GM18858 (cell line): ENCODE results near the gene ME1.
A peak's percentile ranks its signal among the peaks of the same experiment; 100 is the strongest.
"Not testable (repeated sequence)": the region's sequence is repeated elsewhere in the genome, so short reads cannot be mapped to it uniquely, and the experiment has no call there.

Experiments used
- ATAC-seq: cut with Tn5 transposase; IDR thresholded peaks from one replicate; pipeline ENCODE4 v1.9.1; 2021; ENCODE audit not compliant: unreplicated experiment

The ME1 gene

GRCh38 chr6:83260577-83260976 lies 170.3 kb downstream of the ME1 start:
- no peak for ATAC-seq

DNA sequence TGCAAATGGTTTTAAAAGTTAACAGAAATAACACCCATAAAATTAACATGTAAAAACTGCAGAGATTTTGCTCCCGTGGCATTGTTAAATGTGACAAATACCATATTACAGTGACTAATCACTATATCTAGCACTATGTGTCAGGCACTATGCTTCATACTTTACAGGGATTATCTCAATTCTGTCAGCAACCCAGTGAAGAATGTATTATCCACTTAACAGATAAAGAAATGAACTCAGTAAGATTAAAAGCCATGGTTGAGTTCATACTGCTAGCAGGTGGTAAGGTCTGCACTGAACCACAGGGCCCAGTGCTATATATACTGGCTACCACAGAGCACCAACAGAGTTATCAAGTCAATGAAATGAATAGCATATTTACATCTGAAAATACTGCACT lies 172.3 kb downstream of the ME1 start:
- ATAC-seq = no peak

DNA sequence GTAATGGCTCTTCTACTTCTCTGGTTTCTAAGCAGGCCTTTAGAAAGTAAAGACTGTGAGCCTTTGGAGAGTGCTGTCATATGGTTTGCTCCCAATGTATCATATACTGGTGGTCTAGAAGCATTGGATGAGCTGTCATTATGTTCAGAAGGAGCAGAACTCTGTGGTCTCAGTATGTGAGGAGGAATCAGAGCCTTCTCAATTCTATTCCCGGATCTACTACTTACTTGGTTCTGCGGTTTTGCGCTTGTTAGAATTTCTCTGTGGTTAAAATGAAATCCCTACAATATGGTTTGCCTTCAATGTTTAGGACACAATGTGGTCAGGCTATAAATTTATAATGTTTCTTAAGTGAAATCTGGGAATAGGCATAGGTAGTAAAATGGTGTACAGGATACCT lies 173.1 kb downstream of the ME1 start:
- ATAC-seq = no peak

DNA sequence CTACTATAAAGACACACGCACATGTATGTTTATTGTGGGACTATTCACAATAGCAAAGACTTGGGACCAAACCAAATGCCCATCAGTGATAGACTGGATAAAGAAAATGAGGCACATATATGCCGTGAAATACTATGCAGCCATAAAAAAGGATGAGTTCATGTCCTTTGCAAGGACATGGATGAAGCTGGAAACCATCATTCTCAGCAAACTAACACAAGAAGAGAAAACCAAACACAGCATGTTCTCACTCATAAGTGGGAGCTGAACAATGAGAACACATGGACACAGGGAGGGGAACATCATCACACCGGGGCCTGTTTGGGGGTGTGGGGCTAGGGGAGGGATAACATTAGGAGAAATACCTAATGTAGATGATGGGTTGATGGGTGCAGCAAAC lies 174.1 kb downstream of the ME1 start:
- not testable (repeated sequence) for ATAC-seq

DNA sequence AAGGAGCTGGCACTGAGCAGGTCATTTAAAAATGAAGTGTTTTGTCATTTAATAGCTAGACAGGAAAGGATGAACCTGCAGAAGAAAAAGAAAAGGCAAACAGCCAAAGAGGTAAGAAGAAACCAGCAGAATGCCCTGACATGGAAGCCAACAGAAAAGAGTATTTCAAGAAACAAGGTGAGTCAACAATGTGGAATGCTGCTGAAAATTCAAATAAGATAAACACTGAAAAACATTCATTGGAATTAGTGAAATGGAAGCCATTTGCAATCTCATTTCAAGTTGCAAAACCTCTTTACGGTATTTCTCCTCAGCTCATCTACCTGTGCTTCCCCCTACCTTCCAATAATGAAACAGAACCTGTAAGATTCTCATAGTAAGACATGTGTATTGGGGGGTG lies 178.1 kb downstream of the ME1 start:
- ATAC-seq = no peak

DNA sequence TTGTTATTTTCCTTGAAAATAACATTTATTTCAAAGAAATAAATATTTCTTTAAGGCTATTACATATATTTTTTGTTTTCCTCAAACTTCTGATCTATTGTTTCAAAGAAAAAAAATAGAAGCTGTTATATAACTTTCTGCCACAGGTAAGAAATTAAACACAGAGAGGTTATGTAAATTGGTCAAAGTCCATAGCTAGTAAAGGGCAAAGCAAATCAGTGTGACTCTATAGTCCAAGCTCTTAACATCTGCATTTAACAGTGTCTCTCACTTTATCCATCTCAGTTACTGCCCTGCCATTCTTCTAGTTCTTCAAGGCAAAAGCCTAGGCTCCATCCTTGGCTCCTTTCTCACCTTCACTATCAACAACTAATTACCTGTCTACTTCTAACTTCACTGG lies 180.6 kb downstream of the ME1 start:
- ATAC-seq = no peak

DNA sequence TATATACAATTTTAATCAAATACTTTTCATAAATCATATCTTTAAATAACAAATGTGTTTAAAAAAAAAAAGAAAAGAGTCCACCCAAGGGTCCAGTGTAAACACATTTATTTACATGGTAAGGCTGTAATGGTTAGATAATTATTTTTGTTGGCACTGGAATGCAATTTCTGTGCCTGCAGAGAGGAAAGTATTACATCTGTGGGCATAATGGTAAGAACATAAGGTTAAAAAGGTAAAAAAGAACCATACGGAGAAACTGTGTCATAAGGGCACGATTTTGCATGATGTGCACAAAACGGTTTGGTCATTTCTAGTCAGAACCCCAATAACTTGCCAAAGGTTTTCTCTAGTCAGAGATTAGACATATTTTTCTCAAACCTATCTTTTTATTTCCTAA lies 183.4 kb downstream of the ME1 start:
- ATAC-seq = no peak

- ATAC-seq = no peak
Measured at GRCh38 chr6:83231146-83231545, 199.7 kb downstream of the ME1 start.

DNA sequence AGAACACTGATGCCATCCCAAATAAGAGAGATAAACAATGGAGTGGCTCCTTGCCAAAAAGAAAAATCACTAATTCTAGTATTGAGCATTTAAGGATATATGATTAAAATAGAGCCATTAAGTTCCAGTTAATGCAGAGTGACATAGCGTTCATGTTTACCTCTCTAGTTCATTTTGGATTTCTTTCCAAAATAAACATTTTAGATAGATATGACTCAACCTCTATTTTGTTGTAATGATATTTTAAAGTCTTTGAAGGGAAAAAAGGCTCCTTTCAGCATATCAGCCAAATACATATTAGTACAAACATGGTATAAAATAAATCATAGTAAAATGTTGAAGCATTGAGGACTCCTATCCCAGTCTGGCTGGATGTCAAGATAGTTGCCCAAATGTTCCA lies 204.3 kb downstream of the ME1 start:
- no peak for ATAC-seq

DNA sequence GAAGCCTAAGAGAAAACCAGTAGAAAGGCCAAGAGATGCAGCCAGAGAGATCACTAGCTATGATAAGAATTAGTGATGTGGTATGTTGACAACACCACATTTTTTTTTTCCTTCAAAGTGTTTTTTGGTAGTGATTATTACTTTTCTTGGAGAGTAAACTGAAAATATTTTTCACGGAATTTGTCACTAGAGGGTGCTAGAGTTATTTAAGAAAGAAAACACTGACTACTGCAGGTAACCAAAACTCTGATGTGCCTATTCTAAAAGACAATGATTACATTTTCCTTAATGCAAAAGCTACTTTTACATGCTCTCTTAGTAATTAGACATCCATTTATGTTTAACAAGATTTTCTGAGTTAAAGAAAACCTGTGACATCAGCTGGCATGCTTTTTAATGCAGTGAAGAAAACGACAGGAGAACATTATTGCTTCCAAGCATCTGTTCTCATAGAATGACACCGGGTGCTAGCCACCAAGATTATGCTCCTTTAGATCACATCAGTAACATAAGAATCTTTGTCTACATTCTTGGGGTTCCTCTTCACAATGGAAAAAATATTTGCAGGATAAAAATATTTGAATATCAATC lies 208.9 kb downstream of the ME1 start:
- ATAC-seq = peak; percentile 47

GRCh38 chr6:83221276-83221675 lies 209.6 kb downstream of the ME1 start:
- no peak for ATAC-seq

DNA sequence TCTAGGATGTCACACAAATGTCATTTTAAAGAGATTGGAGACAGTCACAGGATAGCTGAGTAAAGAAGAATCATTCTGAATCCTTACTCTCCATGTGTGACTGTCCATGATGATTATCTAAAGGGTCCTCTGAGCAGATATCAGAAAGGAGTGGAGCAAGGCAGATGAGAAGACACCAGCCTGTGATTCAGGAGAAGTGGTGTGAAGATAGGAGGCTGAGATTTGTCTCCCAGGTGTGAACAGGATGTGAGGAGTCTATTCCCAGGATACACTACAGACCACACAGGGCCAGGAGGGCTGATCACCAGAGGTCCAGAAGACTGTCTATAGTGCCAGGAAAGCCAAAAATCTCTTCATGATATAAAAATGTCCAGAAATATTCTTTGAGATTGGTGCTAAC lies 210.7 kb downstream of the ME1 start:
- no peak for ATAC-seq

DNA sequence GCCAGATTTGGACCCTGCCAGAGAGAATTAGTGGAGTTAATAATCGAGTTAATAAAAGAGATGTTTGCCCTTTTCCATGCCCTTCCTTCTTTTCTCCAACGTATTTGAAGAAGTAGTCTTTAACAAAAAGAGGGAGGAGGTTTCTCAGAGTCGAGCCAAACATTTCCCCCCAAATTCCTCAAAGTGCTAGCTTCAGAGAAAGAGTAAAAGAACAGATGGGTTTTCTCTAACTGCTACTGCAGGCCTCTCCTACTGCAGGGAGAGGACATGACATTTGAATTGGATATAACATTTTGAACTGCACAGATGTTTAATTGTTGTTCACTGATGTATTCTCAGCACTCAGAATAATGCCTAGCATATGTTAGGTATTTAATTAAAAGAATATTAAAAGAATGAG lies 212.2 kb downstream of the ME1 start:
- no peak for ATAC-seq

DNA sequence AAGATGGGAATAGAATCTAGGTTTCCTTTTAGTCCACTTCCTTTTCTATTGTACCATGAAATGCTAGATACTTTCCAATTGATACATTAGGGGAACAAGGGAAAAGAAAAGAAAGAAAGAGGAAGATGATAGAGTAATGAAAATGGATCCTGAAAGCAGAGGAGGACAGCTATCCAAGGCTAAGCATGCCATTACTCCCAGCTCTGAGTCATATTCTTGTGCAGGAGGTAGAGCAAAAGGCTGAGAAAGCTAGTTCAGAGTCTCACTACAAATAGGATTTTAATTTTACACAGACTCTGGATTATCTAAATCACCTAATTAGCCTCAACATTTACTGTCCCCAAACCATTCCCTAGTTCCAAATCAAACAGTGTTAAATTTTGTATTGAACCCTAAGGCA lies 214.0 kb downstream of the ME1 start:
- no peak for ATAC-seq

DNA sequence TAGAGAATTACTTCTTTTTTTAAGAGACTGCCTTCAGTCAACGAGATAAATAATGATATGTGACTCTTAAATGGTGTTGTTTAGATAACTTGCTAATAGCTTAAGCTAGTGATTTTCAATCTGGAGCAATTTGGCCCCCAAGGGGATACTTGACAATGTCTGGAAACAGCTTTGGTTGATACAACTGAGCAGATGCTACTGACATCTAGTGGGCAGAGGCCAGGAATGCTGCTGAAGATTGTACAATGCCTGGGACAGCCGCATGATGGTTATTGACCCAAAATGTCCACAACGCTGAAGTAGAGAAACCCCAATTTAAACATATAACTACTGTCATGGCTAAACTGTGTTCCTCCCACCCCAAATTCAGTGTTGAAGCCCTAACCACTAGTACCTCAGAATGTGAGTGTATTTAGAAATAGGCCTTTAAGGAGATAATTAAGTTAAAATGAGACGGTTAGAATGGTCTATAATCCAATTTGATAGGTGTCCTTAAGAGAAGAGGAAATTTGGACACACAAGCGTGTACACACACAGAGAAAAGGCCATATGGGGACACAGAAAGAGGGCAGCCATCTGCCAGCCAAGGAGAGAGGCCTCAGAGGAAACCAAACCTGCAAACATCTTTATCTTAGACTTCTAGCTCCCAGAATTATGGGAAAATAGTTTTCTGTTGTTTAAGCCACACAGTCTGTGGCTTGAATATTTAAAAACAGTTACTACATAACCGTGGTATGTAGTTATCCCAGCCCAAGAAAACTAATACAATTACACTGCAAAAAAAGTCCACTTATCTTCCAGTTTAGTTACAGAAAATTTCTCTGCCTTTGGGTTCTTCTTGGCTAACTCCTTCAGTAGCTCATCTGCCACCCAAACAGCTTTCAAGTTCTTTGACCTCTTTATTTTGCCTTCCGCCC lies 215.5 kb downstream of the ME1 start:
- ATAC-seq = peak; percentile 100

DNA sequence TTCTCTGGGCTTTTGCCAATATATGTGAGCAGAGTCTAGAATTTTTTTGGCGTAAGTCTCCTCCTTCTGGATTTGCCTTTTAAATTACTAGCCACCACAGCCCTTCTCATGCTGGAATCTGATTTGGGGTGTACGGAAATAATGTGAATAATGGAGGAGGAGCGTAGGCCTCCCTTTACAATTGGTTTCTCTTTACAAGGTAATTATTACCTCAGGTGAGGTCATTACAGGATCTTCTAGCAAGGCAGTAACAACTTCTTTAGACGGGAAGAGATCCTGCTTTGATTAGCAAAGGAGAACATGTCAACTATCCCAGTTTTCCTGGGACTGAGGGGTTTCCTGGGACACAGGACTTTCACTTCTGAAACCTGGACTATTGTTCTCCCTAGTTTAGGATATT lies 228.8 kb downstream of the ME1 start:
- no peak for ATAC-seq

GRCh38 chr6:83199863-83200225 lies 231.0 kb downstream of the ME1 start:
- ATAC-seq = peak; percentile 18

DNA sequence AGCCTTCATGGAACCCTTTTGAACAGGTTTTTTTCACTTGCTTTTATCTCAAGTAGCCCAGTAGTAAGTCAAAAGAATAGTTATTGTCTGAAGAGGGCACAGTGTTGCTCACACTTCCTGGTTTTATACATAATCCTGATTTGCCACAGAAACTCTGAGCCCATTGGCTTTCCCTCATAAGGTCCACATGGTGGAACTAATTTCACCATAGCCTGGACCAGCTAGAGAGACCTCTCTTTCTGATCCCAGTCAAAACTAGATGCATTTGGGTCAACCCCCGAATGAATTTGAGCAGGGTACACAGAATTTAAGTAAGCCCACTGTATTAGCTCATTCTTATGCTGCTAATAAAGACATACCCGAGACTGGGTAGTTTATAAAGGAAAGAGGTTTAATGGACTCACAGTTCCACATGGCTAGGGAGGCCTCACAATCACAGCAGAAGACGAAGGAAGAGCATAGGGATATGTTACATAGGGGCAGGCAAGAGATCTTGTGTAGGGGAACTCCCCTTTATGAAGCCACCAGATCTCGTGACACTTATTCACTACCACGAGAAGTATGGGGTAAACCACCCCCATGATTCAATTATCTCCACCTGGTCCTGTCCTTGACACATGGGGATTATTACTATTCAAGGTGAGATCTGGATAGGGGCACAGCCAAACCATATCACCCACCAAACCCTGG lies 231.5 kb downstream of the ME1 start:
- ATAC-seq = peak; percentile 36

GRCh38 chr6:83198486-83199172 lies 232.2 kb downstream of the ME1 start:
- ATAC-seq = no peak

GRCh38 chr6:83193747-83194566 lies 236.9 kb downstream of the ME1 start:
- ATAC-seq = no peak
